Fibroblast of pulmonary artery (primary cell): Measurements from ENCODE around the gene MXD3.

Experiments
- DNase-seq: peaks from one replicate; pipeline ENCODE4 v3.0.0-alpha.2; 2010; ENCODE audit warnings: low read depth
- H3K4me3 ChIP-seq: replicated peaks from 2 replicates; pipeline ENCODE4 v1.5.1; 2011; ENCODE audit warnings: low read depth, mild to moderate bottlenecking, control low read depth, low read length, moderate library complexity
- CTCF ChIP-seq: IDR thresholded peaks from 2 replicates; pipeline ENCODE4 v1.5.1; 2011; ENCODE audit warnings: mild to moderate bottlenecking, control low read depth, low read length, inconsistent platforms; ENCODE audit errors: missing control alignments

The MXD3 gene

GRCh38 chr5:177312649-177313181, 1.0 kb upstream of the MXD3 start:
- no peak for TF ChIP-seq CTCF
- peak overlapping the region; percentile 34 for H3K4me3 ChIP-seq
- no peak for DNase-seq

- no peak for TF ChIP-seq CTCF
Observed at GRCh38 chr5:177311392-177311722, 341 bp downstream of the MXD3 start.

GRCh38 chr5:177310757-177311391, 824 bp downstream of the MXD3 start:
- H3K4me3 ChIP-seq, result peak overlapping the region; percentile 63
- peak; percentile 27 for DNase-seq
- TF ChIP-seq CTCF, result no peak

More at GRCh38 chr5:177311392-177311722, 341 bp downstream of the MXD3 start:
- no peak for DNase-seq
- H3K4me3 ChIP-seq, result peak overlapping the region; percentile 63

- no peak for TF ChIP-seq CTCF
- peak overlapping the region; percentile 63 for H3K4me3 ChIP-seq
- no peak for DNase-seq
Observed at GRCh38 chr5:177310332-177310731, 1.4 kb downstream of the MXD3 start.

- DNase-seq, result peak; percentile 75
- H3K4me3 ChIP-seq, result no peak overlapping the region
- peak; percentile 96 for TF ChIP-seq CTCF
Observed at GRCh38 chr5:177309351-177310191, 2.1 kb downstream of the MXD3 start.

GRCh38 chr5:177308740-177309139, 3.0 kb downstream of the MXD3 start:
- DNase-seq, result no peak
- no peak overlapping the region for H3K4me3 ChIP-seq
- no peak for TF ChIP-seq CTCF
